ENCODE data around the gene NFATC2.

NFATC2 gene

DNA sequence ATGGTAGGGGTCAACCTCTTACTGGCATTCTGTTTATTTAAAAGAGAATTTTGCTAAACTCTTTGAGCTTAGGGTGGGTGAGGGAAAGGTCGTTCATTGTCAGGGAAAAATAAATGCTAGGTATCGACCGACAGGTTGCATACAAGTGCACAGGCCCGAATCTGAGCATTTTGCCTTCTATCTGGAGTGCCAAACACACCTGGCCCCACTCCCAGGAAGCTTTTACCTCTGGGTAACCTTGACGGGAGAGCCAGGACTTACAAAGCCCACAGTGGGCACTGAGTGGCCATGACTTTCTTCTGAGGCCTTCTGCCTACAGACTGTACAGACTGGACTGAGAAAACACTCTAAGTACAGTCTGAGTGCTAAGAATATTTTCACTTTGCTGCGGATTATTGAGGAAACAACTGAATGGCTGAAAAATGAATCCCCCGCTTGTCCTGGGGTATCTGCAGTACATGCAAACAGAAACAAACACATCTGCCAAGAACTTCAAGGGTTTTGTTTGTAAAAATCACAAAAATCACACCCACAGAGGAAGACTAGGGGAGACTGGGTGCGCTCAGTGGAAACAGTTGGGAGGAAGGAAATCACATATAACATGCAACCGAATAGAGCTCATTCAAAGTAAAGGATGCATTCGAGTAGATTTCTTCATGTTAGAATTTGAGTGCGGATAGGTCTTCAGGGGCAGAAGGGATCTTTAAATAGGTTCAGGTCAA is 152.8 kb downstream of the NFATC2 start:
- no peak for DNase-seq (ENCODE audit: low read depth)

DNA sequence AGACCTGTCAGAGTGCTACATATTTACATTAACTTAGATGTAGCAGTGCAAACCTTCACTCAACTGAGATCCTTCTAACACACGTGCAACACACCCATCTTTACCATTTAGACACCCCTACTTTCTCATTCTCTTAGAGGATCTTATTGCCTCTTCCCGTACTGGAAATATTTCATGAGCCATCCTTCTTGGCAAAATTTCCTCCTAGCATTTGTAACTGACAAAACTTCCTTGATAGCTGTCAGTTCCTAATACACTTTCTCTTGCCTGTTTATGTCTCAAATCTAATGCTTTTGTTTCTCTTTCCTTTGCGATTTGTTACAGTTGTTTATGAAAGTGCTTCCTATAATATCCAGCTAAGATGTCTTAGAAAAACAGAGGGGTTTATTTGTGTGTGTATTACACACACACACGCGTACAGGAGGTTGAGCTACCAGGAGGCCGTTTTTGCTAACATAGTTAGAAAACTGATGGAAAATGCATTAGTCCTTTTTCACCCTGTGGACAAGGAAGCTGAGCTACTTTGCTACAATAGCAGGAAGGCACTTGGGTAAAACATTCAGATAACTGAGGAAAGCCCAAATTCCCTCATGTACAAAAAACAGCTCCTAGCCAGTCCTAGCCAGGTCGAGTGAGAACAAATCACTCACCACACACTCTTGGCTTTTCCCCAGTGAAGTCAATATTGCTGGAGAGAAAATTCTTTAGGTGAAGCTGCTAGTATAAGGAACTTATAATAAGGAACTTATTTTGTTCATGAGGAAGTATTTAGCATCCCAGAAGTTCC is 153.6 kb downstream of the NFATC2 start:
- DNase-seq (ENCODE audit: low read depth) = peak; percentile 33

DNA sequence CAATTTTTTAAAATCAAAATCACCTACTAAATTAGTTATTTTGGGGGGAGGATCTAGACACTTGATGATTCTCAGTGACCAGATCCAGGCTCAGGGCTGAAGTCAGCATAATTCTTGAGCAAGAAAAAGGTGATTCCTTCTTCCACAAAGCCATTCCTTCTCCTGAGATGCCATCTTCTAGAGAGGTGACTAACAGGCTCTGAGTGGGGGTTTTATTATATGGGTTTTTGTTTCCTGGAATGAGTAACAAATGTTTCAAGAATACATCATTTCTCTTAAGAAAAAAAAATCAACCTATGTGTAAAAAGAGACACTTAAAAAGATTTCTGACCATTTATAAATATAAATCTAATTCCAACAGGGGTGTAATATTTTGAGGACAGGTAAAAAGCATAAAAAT is 154.3 kb downstream of the NFATC2 start:
- peak; percentile 72 for DNase-seq (ENCODE audit: low read depth)

DNA sequence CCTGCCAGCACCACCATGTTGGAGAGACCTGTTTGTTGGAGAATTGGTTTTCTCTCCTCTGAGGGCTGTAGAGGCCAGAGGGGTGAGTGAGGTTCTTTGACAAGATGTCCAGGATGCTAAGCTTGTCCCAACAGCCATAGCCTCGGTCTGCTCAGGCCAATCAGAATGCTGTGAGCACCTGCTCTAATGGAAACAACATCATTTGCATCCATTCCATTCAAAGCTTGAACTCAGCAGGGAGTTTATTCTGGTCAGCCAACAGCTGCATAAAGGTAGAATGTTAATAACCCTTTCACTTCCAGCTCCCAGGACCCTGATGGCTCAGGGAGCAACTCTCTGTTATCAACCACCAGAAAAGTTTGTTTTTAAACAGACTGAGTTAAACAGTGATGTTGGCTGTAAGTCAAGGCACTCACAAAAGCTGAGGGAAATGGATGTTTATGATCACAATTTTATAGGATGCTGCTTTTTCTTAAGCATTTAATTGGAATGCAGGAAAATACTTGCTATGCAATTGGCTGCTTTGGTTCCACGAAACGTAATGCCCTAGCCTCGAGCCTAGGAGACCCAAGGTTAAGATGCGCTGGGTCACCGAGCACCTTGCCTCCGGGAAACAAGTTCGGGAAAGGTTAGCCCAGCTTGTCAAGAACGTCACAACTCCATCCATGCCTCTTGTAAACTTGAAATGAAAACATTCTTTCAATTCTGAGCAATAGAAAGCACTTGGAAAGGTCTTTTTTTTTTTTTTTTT is 155.2 kb downstream of the NFATC2 start:
- DNase-seq (ENCODE audit: low read depth) = peak; percentile 54

DNA sequence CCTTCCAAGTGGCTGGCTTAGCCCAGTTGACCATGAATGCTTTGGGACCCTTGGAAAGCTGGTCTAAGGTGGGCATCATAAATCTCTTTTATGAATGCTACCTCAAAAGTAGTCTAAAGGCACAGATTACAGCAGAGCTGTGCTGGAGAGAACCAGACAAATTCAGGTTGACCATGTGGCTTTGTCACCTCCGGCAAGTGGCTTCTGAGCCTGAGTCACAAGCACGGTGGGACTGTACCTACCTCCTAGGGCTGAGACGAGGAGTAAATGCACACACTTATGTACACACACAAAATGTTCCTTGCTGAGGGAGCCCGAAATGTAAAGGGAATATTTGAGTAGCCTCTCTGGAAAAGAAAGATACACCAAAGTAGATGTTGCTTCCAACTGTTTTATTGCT is 155.9 kb downstream of the NFATC2 start:
- no peak for DNase-seq (ENCODE audit: low read depth)

DNA sequence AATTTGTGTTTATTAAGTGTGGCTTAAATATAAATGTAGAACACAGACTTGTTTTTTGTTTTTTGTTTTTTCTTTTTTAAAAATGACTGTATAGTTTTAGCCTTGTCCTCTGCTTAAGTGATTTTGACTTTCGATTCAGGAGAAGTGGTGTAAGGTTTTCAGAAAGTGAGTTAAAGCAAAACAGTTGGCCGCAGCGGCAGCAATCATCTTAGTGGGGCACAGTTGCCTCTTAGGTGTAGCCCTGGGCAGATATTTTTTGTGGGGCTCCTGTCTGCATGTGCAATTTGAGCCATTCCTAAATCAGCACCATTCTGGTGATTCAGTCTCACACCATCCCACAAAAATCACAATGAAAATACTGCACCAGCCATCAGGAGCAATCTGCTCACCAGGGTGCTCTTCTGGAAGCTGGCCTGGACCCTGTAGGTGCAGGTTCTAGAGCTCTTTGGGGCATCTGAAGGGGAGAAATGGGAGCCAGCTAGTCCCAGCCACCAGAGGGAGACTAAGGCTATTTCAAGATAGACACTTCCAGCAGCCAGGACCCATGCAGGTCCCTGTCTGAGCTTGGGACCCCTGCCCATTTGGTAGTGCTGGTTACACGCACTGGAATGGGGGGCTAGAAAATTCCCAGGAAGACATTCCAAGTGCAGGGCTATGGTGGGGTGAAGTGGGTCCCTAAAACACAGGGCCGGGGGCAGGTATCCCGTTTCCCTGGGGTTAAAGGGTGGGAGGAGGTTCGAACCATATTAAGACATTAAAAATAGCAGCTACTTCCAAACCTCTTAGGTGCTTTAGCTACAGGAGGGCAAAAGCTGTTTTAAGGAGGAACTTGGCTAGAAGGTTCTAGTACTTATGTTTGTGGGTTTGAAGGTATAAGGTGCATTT is 156.6 kb downstream of the NFATC2 start:
- peak; percentile 57 for DNase-seq (ENCODE audit: low read depth)

DNA sequence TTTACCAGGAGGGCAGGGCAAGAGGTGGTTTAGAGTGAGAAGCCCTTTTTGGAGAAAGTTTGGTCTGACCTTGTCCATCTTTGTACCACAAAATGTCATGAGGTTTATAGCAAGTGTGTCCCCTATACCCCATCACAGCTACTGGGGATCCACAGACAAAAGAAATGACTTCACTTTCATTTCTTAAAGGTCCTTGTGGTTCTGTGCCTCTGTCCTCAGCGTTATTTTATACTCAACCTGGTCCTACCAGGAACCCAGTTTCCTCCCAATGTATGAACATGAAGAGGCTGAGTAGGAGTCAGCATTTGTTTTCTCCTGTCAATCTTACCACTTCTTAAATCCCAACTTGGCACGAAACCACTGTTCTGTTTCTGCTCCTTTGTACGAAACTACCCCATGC is 157.6 kb downstream of the NFATC2 start:
- no peak for DNase-seq (ENCODE audit: low read depth)

DNA sequence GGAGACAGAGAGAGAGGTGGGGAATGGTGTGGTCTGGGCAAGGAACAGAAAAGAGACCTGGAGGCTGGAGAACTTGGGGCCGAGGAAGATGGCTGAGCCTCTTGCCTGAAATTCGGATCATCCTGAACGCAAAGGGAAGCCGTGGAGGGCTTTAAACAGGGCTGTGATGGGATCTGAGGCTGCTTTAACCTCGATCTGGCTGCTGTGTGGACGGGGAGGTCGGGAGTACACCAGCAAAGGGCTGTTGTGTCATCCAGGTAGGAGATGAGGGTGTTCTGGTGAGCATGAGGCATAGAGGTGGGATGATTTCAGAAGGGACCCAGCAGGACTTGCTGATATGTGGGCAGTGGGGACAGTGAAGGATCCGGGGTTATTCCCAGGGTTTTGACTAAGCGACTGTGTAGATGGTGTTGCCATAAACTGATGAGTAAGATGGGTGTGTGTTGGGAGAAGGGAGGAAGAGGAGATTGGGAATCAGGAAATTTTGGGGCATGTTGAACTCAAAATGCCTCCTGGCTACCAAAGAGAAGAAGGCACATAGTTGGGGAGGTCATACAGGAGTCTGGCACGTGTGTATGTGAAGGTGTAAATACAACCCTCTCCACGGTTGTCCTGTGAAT is 158.5 kb downstream of the NFATC2 start:
- peak; percentile 28 for DNase-seq (ENCODE audit: low read depth)

DNA sequence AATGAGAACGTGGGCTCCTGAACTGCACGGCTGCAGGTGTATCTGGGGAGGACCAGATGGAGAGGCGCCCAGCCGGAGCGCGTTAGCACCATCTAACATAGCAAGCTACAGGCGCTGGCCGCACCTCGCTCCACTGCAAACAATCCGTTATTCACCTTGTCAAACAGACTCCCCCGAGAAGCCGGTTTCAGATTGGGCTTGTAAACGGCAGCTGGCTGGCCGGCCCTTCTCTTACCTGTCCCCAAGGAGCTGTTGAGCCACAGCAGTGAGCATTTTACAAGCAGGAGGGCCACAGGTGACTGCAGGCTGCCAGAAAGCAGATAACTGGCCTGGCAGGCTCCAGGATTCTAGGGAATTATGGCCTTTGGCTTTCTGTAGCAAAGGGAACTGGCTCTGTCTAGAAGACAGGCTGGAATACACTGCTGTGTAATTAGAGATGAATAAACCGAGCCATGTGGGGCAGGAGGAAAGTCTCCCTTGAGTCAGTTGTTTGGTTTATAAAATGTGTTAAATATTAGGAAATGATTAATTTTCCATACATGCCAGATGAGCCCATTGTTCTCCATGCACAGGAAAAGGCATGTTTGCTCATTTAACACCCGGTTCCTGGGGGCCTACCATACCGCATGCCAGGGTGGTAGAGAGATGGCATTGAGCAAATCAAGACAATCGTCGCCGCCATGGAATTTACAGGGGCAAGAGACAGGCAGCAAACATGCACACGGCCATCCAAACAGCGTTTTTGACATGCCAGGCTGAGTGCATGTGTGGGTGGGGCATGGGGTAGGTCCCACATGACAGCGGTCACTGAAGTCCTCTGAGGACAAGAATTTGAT is 159.3 kb downstream of the NFATC2 start:
- DNase-seq (ENCODE audit: low read depth) = peak; percentile 40

DNA sequence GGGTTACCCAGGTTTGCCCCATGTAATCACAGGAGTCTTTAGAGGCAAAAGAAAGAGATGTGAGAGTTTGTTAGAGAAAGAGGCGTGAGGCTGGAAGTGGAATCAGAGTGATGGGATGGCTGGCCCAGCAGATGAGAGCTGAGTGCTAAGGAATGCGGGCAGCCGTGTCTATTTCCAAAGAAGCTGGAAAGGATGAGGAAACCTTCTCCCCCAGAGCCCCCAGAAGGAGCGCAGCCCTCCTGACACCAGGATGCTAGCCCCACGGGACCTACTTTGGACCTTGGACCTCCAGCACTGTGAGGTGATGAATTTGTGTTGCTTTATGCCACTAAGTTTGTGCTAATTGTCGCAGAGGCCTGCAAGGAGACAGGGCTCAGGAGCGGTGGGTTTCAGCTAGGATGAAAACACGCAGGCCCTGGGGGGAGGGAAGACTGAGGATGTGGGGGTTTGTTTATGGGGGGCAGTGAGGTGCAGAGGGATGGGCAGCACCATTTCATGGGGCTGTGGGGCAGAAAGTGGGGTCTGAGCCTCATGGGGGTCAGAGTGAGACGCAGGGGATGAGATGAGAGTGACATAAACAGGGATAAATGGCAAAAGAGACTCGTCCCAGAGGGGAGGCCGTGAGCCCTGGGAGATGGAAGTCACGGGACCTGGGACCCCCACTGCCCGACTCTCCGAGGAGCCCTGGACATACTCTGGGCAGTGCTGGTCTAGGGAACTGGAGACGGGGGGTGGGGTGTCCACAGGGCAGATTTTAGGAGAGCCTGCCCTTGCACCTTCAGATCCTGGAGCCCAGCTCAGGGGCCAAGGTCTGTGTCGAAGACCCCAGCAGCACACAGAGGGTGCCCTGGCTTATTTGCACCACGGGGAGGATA is 160.2 kb downstream of the NFATC2 start:
- no peak for DNase-seq (ENCODE audit: low read depth)

DNA sequence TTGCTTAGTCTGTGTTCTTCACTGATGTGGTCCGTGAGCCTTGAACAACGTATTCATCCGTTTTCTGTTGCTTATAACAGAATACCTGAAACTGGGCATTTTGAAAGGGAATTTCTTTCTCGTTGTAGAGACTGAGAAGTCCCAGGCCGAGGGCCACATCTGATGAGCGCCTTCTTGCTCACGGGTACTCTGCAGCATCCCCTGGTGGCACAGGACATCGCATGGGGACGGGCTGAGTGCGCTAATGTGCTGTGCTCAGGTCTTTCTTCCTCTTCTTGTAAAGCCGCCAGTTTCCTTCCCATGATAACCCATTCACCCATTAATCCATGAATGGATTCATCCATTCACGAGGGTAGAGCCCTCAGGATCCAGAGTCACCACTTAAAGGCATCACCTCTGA is 161.0 kb downstream of the NFATC2 start:
- DNase-seq (ENCODE audit: low read depth) = no peak

DNA sequence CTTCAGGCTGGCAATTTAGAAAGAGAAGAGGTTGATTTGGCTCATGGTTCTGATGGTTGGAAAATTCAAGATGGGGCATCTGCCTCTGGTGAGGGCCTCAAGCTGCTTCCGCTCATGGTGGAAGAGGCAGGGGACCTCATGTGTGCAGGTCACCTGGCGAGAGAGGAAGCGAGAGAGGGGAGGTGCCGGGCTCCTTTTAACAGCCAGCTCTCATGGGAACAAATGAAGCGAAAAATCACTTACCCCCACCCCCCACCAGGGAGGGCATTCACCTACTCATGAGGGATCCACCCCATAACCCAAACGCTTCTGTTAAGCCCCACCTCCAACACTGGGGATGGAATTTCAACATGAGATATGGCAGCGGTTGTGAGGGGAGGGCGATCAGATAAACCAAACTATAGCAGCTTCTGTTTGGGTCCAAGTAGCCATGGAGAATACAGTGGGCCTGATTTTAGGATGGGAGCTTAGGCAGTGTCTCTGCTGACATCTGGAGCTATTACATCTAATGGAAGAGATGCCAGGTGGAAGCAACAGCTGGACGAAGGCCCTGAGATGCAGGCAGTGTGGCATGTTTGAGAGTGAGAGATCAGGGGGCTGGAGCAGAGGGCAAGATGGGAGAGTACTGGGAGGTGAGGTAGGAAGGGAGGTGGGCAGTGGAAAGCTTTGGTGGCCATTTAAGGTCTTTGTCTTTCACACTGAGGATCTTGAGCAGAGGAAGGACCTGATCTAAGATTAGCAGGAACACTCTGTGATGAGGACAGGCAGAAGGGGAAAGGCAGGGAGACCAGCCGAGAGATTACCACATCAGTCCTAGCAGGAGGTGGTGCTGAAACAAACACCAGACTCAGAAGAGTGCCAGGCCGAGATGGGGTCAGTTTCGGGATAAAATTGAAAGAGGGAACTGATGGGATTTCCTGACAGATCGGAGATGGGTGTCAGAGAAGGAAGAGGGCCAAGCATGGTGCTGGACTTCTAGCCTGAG is 161.8 kb downstream of the NFATC2 start:
- DNase-seq (ENCODE audit: low read depth) = no peak

DNA sequence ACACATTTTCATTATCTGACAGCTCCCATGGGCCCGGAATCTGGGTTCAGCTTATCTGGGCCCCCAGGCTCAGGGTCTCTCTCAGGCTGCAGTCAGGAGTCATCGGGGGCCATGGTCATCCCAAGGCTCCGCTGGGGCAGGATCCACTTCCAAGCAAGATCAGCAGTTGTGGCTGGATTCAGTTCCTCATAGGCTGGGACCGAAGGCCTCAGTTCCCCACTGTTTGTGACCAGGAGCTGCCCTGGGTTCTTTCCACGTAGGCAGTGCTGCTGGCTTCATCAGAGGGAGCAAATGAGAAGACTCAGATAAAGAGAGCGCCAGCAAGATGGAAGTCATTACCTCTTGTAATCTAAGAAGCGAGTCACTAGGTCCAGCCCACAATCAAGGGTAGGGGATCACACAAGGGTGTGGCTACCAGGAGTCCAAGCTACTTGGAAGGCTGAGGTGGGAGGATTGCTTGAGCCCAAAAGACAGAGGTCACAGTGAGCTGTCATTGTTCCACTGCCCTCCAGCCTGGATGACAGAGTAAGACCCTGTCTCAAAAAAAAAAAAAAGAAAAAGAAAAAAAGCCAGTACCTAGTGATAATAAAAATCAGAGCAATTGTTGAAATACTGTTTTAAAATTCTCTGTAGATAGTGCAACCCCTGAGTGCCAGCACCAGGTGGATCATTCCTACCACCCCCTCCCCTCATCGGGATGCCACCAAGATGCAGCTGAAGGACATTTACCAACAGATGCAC is 162.7 kb downstream of the NFATC2 start:
- no peak for DNase-seq (ENCODE audit: low read depth)

DNA sequence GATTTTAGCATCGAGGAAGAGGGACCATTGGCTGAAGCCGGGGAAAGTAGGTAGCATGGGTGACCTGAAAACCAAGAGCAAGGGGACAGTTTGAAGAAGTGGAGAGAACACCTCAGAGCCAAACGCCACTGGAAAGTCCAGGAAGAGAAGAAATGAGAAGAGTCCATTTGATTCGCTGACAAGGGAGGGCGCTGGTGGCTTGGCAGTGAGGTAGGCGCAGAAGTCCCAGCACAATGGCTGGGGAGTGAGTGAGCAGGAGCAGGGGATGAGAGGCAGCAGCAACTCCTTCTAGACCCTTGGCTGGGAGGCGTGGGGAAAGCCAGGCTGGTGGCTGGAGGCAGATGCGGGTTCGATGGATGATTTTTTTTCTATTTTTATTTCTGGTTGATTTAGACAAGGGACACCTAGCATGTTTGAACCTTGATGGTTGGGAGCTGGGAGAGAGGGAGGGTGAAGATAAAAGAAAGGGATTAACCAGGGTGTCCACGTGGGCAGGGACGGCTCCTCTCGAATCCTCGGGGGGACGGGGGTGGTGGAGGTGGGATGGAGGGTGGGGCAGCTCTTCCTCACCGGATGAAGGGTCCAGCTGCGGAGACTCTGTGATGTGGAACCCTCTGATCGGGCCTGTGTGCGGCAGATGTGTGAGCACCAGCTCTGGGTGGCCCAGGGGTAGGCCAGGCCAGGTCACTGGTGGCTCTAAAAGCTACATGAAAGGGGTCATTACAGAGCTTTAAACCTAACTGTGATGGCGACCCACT is 164.2 kb downstream of the NFATC2 start:
- DNase-seq (ENCODE audit: low read depth) = no peak

DNA sequence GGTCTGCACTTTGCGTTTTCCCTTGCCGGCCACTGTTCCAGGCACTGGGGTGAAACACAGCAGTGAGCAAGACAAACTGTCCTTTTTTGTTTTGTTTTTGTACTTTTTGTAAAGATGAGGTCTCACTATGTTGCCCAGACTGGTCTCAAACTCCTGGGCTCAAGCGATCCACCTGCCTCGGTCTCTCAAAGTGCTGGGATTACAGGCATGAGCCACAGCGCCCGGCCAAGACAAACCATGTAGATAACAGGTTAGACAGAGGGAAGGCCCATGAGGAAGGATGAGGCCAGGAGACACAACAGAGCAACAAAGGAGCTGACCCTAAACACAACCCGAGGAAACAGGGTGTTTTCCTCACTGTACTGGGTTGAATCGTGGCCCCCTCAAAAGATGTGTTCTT is 165.4 kb downstream of the NFATC2 start:
- no peak for DNase-seq (ENCODE audit: low read depth)

DNA sequence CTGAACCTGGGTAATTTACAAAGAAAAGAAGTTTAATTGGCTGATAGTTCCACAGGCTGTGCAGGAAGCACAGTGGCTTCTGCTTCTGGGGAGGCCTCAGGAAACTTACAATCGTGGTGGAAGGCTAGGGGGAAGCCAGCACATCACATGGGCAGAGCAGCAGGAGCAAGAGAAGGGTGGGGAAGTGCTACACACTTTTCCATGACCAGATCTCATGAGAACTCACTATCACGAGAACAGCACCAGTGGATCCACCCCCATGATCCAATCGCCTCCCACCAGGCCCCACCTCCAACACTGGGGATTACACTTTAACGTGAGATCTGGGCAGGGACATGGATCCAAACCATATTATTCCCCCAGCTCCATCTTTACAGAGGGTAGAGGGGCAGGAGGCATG is 166.4 kb downstream of the NFATC2 start:
- no peak for DNase-seq (ENCODE audit: low read depth)

DNA sequence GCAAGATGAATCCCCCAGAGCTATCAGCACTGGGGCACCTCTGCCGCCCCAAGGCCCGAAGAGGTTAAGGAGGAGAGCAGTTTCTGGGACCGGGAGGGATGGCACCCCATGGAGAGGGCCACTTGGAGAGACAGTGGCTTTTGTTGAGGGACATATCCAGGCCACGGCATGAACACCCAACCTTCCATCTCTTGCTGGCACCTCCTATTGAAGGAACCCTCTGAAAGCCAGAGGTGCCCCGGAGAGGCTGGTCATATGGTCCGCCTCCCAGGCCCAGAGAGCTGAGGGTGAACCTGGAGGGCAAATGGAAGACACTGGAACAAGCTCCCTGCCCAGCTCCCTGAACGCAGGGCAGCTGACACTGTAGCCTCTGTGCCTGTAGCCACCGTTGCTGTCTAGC is 167.0 kb downstream of the NFATC2 start:
- no peak for DNase-seq (ENCODE audit: low read depth)
